PC-9 (cell line): Measurements from ENCODE around the gene PKHD1.

Experiments
- CTCF ChIP-seq: fragments of 200-600 bp; sonication (generic); conservative IDR thresholded peaks from 2 replicates; pipeline ENCODE4 v1.6.1; 2017; ENCODE audit warnings: mixed run types, antibody characterized with exemption, mild to moderate bottlenecking, moderate library complexity
- EZH2 ChIP-seq: fragments of 200-600 bp; sonication (generic); IDR thresholded peaks from 2 replicates; pipeline ENCODE4 v1.8.0; 2017; ENCODE audit warnings: antibody characterized with exemption, low read depth

- TF ChIP-seq EZH2 (no peak), CTCF (no peak)
These were observed 243.1 kb downstream of the PKHD1 start for GRCh38 chr6:51844336-51844735.
